DND-41 (cell line): ENCODE results near the gene PRELP.
"Not testable (repeated sequence)": the region's sequence is repeated elsewhere in the genome, so short reads cannot be mapped to it uniquely, and the experiment has no call there.

Experiments used
- ATAC-seq: fragments of 200-7000 bp; cut with Tn5 transposase; 3 replicates; pipeline ENCODE4 v1.9.1; 2021; ENCODE audit warnings: low read depth; ENCODE audit not compliant: insufficient read depth
- DNase-seq: peaks from one replicate; pipeline ENCODE4 v3.0.0-alpha.2; 2020
- H2AFZ ChIP-seq: 2 replicates; pipeline ENCODE4 v1.6.0; 2012; ENCODE audit warnings: low read depth, low read length
- H3K27ac ChIP-seq: 2 replicates; pipeline ENCODE4 v1.5.1; 2012; ENCODE audit warnings: low read length, inconsistent platforms
- H3K27me3 ChIP-seq: fragments of 200-600 bp; sonication (generic); 2 replicates; pipeline ENCODE4 v1.6.0; 2012; ENCODE audit warnings: low read length, mild to moderate bottlenecking, inconsistent platforms; ENCODE audit not compliant: insufficient read depth, poor library complexity
- H3K36me3 ChIP-seq: 2 replicates; pipeline ENCODE4 v1.5.1; 2012; ENCODE audit warnings: low read length, inconsistent platforms; ENCODE audit not compliant: insufficient read depth
- H3K4me1 ChIP-seq: 2 replicates; pipeline ENCODE4 v1.5.1; 2012; ENCODE audit warnings: mild to moderate bottlenecking, low read length; ENCODE audit not compliant: insufficient read depth
- H3K4me2 ChIP-seq: 2 replicates; pipeline ENCODE4 v1.6.0; 2012; ENCODE audit warnings: mild to moderate bottlenecking, moderate library complexity, low read length, inconsistent platforms; ENCODE audit not compliant: insufficient read depth
- H3K4me3 ChIP-seq, 2 experiments: fragments of 200-600 bp in 1 of 2; shearing (Covaris generic) in 1 of 2; 2 replicates each; pipeline ENCODE4 v1.5.1; 2012 to 2016; ENCODE audit warnings: inconsistent platforms in 2 of 2, low read length in 2 of 2, mild to moderate bottlenecking in 2 of 2, low read depth in 1 of 2, moderate library complexity in 1 of 2
- H3K79me2 ChIP-seq: 2 replicates; pipeline ENCODE4 v1.6.0; 2012; ENCODE audit warnings: low read length, inconsistent platforms; ENCODE audit not compliant: insufficient read depth
- H3K9ac ChIP-seq: 2 replicates; pipeline ENCODE4 v1.6.0; 2012; ENCODE audit warnings: low read depth, mild to moderate bottlenecking, inconsistent platforms, low read length, moderate library complexity
- H3K9me3 ChIP-seq: 2 replicates; pipeline ENCODE4 v1.5.1; 2012; ENCODE audit warnings: low read length, moderate library complexity, mild to moderate bottlenecking, inconsistent platforms; ENCODE audit not compliant: insufficient read depth, severe bottlenecking
- H4K20me1 ChIP-seq: 2 replicates; pipeline ENCODE4 v1.6.0; 2012; ENCODE audit warnings: low read length; ENCODE audit not compliant: insufficient read depth
- CTCF ChIP-seq: IDR thresholded peaks from 2 replicates; pipeline ENCODE4 v1.5.1; 2012; ENCODE audit warnings: borderline replicate concordance, low read length, moderate library complexity, mild to moderate bottlenecking; ENCODE audit not compliant: poor library complexity, severe bottlenecking; ENCODE audit errors: extremely low read depth
- EZH2 ChIP-seq: IDR thresholded peaks from 3 replicates; pipeline ENCODE4 v1.6.1; 2012; ENCODE audit warnings: borderline replicate concordance, low read depth, mild to moderate bottlenecking, moderate library complexity, low read length, inconsistent platforms; ENCODE audit not compliant: severe bottlenecking

Gene PRELP

DNA sequence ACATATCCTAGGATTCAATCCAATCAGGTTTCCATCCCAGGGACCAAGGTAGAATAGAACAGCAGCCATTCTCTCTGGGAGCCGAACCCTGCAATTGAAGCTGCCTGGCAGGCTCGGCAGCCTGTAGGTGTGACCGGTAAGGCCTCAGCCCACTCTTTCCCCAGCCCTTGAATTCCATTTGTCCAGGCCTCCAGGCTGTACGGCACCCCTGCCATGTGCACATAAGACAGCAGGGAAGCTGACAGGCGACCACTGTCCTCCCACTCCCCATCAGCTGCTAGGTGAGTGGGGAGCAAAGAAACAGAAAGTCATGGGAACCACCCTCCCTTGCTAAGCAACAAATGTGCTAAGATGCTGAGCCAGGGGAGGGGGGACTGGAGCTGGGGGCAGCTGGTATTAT is 41.3 kb downstream of the PRELP start:
- no peaks in the 10 kb centered on the region for H3K36me3 ChIP-seq
- H3K4me1 ChIP-seq = no peaks in the 10 kb centered on the region
- H3K4me2 ChIP-seq = no peak overlapping the region
- TF ChIP-seq CTCF (no peak), EZH2 (no peak)
- no peak overlapping the region for H2AFZ ChIP-seq
- ATAC-seq (no peak), DNase-seq (no peak)
- no peak overlapping the region for H3K27ac ChIP-seq
- H4K20me1 ChIP-seq = no peaks in the 10 kb centered on the region
- H3K79me2 ChIP-seq = no peaks in the 10 kb centered on the region
- H3K9me3 ChIP-seq = no peaks in the 10 kb centered on the region
- H3K27me3 ChIP-seq = peaks cover 4% of the 10 kb centered on the region
- no peak overlapping the region for H3K9ac ChIP-seq
- no peak overlapping the region for H3K4me3 ChIP-seq

DNA sequence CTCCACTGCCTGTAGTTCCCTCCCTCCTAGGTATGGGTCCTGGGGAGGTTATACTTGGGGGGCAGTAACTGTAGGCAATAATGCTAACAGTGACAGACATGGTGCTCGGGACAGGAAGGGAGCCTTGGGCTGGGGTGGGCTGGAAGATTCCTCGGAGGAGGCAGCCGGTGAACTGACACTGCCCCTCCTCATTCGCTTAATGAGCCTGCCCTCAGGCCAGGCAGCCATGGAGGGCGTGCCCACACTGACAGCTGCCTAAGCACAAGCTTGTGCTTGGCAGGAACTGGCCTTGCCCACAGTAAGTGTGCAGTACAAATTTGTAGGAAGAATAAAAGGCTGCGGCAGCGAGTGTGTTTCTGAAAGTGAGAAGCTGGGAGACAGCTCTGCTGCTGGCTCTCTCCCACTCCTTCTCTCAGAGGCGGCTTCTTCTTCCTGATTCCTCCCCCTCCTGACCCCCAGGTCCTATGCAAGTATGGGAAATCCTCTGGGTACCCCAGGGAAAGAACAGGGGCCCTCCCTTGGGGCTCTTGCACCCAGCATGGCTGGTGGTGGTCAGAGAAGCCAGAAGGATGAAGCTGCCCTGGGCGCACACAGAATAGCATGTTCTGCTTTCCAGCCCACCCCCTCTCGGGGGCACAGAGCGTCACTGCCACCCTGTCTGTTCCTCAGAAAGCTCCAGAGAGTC is 42.0 kb downstream of the PRELP start:
- Histone ChIP-seq H3K4me1 (no peaks in the 10 kb centered on the region), H3K79me2 (no peaks in the 10 kb centered on the region), H2AFZ (no peak overlapping the region), H3K27ac (no peak overlapping the region), H3K4me3 (no peak overlapping the region), H3K36me3 (no peaks in the 10 kb centered on the region), H3K27me3 (peaks cover 4% of the 10 kb centered on the region), H4K20me1 (no peaks in the 10 kb centered on the region), H3K4me2 (no peak overlapping the region), H3K9me3 (no peaks in the 10 kb centered on the region), H3K9ac (no peak overlapping the region)
- no peak for DNase-seq
- TF ChIP-seq CTCF = no peak
- no peak for TF ChIP-seq EZH2
- no peak for ATAC-seq

DNA sequence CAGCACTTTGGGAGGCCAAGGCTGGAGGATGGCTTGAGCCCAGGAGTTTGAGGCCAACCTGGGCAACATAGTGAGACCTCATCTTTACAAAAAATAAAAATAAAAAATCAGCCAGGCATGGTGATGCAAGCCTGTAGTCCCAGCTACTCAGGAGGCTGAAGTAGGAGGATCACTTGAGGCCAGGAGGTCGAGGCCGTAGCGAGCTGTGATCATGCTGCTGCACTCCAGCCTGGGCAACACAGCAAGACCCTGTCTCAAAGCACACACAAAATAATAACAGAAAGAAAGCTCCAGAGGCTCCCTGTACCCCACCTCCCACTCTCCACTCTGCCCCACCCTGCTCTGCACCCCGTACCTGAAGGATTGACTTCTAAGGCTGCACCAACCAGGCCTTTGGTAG is 42.5 kb downstream of the PRELP start:
- not testable (repeated sequence) for H2AFZ ChIP-seq, H3K9ac ChIP-seq, H3K4me3 ChIP-seq, H3K4me1 ChIP-seq, H4K20me1 ChIP-seq, H3K27ac ChIP-seq, H3K36me3 ChIP-seq, ATAC-seq, H3K79me2 ChIP-seq, H3K27me3 ChIP-seq, H3K9me3 ChIP-seq, H3K4me2 ChIP-seq, DNase-seq

DNA sequence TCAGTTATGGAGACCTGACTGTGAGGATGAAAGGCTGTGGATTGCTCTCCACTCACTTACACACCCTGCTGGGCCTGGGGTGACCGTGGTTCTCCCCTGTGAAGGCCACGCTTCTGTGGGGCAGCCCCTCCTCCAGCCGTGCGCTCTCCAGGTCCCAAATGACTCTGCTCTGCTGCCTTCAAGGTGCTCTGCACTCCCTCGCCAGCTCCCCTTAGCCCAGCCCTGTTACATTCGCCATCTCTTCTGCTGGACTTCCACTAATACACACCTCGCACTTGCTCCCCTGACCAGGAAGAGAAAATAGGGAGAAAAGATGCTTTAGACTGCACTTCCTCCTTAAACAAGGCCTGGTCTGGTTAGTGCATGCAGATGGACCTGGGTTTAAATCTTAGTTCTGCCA is 42.9 kb downstream of the PRELP start:
- H3K9ac ChIP-seq = no peak overlapping the region
- H3K36me3 ChIP-seq = no peaks in the 10 kb centered on the region
- peaks cover 4% of the 10 kb centered on the region for H3K27me3 ChIP-seq
- DNase-seq (no peak), ATAC-seq (no peak)
- no peaks in the 10 kb centered on the region for H3K9me3 ChIP-seq
- H3K4me1 ChIP-seq = no peaks in the 10 kb centered on the region
- no peak for TF ChIP-seq CTCF
- TF ChIP-seq EZH2 = no peak
- no peak overlapping the region for H3K4me3 ChIP-seq
- no peak overlapping the region for H3K4me2 ChIP-seq
- no peaks in the 10 kb centered on the region for H4K20me1 ChIP-seq
- no peak overlapping the region for H2AFZ ChIP-seq
- no peak overlapping the region for H3K27ac ChIP-seq
- H3K79me2 ChIP-seq = no peaks in the 10 kb centered on the region
